Stimulated activated CD4-positive, alpha-beta T cell treated with anti-CD3 and anti-CD28 coated beads, Interleukin-2, amount 100 ng/mL, for 48 hours (primary cell): ENCODE results near the gene LGALS9C.
"Not testable (repeated sequence)": the region's sequence is repeated elsewhere in the genome, so short reads cannot be mapped to it uniquely, and the experiment has no call there.

Experiments used
- DNase-seq, 2 donors: peaks; one replicate each; pipeline ENCODE4 v3.0.0-alpha.2; 2020

The LGALS9C gene

GRCh38 chr17:18478977-18479595, 2.5 kb downstream of the LGALS9C start:
- not testable (repeated sequence) for DNase-seq

DNA sequence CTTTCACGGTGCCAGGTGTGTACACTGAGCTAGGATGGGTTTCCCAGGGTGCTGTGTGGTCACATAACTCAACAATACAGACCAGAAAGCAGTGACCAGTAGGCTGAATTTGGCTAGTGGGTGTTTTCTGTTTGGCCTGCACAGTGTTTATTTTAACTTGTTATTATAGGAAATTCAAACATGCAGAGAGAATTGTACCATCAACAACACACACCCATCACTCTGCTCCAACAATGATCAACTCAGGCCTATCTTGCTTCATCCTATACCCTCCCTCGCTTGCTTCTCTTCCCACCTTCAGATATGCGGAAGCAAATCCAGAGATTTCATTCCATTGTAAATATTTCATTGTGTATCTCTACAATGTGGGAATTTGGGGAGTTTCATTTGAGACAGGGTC, 5.2 kb downstream of the LGALS9C start:
- DNase-seq, result not testable (repeated sequence)

DNA sequence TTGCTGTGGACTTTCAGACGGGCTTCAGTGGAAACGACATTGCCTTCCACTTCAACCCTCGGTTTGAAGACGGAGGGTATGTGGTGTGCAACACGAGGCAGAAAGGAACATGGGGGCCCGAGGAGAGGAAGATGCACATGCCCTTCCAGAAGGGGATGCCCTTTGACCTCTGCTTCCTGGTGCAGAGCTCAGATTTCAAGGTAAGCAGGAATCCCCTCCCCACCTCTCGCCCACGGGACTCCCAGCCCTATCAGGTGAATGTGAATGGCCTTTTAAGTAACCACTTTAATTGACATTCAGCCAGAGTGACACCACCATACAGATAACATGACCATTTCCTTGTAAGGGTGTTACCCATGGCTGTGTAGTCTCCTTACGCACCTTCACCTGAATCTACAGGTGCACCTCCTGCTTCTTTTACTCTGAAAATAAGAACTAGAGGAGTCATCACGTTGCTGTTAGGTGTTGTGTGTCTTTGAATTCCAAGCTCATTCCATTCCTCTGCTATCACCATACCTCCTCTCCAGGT, 9.4 kb downstream of the LGALS9C start:
- not testable (repeated sequence) for DNase-seq

DNA sequence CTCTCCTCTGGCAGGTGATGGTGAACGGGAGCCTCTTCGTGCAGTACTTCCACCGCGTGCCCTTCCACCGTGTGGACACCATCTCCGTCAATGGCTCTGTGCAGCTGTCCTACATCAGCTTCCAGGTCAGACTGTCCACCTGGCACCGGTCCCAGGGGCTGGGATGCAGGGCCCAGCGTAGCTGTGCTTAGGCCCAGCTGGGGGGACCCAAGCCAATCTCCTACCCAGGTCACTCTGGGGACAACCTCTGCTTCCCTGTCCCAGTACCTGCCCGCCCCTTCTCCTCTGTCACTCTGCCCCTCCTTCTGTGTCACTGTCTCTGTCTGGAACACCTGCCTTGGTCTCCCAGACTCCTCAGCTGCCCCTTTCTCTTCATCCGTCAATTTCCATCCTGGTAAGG, 11.0 kb downstream of the LGALS9C start:
- not testable (repeated sequence) for DNase-seq

DNA sequence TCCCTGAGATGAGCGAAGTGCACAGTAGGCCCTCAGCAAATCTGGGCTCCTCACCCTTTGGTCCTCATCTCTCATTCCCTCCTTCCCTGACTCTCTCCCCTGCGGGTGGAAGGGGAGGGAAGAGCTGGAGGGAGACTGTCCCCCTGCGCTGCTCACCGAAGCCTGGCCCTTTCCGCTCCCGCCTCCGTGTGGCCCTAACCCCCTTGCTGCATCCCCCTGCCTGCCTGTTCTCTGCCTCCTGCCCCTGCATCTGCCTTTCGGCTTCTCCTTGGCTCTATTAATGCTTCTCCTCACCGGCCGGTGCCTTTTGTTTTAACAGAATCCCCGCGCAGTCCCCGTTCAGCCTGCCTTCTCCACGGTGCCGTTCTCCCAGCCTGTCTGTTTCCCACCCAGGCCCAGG, 12.0 kb downstream of the LGALS9C start:
- DNase-seq, result not testable (repeated sequence)

DNA sequence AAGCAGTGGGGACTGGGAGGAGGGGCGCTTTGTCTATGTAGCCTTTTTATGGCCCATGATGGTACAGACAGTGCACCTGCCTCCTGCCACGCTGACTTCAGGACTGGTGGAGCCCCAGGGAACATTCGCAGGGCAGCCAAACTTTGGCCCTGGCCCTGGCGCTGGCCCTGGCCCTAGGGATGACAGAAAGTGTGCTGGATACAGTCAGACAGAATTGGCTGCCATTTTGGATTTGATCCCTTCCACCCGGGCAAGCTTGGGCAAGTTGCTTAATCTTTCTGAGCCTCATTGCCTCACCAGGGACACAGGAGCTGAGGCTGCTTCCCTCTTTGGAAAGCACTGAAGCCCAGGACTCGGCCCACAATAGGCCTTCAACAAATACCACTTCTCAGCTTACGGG, 13.4 kb downstream of the LGALS9C start:
- DNase-seq, result not testable (repeated sequence)

GRCh38 chr17:18492712-18493480, 16.3 kb downstream of the LGALS9C start:
- DNase-seq, result peak; percentile 2 to 4

DNA sequence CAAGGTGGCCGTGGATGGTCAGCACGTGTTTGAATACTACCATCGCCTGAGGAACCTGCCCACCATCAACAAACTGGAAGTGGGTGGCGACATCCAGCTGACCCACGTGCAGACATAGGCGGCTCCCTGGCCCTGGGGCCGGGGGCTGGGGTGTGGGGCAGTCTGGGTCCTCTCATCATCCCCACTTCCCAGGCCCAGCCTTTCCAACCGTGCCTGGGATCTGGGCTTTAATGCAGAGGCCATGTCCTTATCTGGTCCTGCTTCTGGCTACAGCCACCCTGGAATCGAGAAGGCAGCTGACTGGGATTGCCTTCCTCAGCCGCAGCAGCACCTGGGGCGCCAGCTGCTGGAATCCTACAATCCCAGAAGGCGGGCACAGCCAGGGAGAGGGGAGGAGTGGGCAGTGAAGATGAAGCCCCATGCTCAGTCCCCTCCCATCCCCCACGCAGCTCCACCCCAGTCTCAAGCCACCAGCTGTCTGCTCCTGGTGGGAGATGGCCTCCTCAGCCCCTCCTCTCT, 17.7 kb downstream of the LGALS9C start:
- DNase-seq, result not testable (repeated sequence)

GRCh38 chr17:18497044-18497443, 20.5 kb downstream of the LGALS9C start:
- not testable (repeated sequence) for DNase-seq

DNA sequence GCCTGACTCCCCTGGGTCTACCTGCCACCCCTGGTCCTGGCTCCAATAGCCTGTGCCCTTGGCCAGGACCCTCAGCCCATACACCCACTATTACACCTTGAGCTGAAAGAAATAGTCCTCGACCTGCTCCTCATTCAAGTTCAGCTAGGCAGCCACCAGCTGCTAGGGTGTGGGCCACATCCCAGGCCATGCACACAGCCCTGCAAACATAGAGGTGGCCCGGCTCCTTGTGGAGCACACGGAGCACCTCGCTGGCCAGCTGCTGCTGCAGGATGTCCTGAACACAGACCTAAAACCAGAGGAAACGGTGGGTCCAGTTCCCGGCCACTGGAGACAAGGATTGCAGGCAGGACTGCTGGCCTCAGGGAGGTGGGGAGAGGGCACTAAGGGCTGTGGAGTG, 22.5 kb downstream of the LGALS9C start:
- DNase-seq, result not testable (repeated sequence)

- DNase-seq, result not testable (repeated sequence)
These were observed 23.2 kb downstream of the LGALS9C start for GRCh38 chr17:18499756-18500155.

DNA sequence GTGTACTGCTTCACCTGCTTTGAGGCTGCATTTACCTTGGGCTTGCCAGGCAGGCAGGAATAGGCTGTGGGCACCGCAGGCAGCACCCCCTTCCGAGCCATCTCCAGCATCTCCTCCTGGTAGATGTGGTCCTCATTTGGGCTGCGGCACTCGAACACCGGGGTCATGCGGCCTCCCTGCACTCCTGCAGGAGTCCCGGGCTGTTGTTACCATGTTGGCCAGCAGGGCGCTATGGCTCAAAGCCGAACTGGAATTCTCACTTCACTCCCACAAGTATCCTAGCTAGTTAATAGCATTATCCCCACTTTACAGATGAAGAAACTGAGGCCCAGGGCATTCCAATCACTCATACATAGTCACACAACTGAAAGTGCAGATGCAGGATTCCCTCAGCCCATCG, 23.7 kb downstream of the LGALS9C start:
- DNase-seq, result not testable (repeated sequence)

- DNase-seq, result not testable (repeated sequence)
These were observed 24.2 kb downstream of the LGALS9C start for GRCh38 chr17:18500816-18501215.

- DNase-seq, result not testable (repeated sequence)
These were observed 26.6 kb downstream of the LGALS9C start for GRCh38 chr17:18503221-18503620.

- DNase-seq, result not testable (repeated sequence)
These were observed 31.1 kb downstream of the LGALS9C start for GRCh38 chr17:18507729-18508128.

DNA sequence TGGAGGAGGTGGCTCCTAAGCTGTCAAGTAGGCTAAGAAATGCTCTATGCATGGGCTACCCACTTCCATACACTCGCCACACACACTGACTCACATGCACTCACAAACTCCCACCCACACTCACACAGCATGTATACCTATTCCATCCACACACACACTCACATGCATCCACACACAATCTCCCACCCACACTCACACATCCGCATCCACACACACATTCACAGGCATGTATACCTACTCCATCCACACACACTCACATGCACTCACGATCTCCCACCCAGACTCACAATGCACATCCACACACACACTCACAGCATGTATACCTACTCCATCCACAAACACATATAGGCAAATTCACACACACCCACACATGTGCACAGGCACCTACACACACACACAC, 32.1 kb downstream of the LGALS9C start:
- DNase-seq, result not testable (repeated sequence)

- not testable (repeated sequence) for DNase-seq
These were observed 44.5 kb downstream of the LGALS9C start for GRCh38 chr17:18521100-18521499.

DNA sequence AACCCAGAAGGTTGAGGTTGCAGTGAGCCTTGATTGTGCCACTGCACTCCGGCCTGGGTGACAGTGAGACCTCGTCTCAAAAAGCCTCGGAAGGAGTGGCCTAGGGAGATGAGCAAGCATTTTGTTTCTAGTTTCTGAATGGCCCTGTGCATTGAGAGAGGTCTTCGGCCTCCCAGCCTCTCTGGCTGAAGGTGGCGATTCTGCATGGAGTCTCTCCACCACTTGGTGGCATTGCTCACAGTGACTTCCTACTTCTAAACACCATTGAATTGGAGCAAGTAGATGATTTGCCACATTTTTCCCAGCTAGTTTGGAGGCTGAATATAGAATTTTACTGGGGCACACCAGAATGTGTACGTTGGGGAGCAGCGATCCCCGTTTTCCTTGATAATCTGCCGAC, 48.4 kb downstream of the LGALS9C start:
- not testable (repeated sequence) for DNase-seq

- DNase-seq, result not testable (repeated sequence)
These were observed 49.7 kb downstream of the LGALS9C start for GRCh38 chr17:18526168-18526800.

DNA sequence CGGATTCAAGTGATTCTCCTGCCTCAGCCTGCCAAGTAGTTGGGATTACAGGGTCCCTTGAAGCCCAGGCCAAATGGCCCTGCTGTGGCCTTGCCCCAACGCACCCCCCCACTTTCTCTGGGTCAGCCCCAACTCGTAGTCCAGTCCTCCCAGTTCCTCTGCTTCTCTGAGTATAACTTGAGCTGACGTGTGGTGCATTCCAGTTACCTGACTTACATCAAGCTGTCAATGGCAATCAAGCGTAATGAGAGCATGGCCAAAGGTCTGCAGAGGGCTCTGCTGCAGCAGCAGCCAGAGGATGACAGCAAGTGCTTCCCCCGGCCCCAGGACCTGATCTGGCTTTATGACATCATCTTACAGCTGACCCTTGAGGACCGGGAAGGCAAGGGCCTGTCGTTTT, 50.8 kb downstream of the LGALS9C start:
- not testable (repeated sequence) for DNase-seq

- DNase-seq, result not testable (repeated sequence)
These were observed 51.8 kb downstream of the LGALS9C start for GRCh38 chr17:18528435-18528834.

DNA sequence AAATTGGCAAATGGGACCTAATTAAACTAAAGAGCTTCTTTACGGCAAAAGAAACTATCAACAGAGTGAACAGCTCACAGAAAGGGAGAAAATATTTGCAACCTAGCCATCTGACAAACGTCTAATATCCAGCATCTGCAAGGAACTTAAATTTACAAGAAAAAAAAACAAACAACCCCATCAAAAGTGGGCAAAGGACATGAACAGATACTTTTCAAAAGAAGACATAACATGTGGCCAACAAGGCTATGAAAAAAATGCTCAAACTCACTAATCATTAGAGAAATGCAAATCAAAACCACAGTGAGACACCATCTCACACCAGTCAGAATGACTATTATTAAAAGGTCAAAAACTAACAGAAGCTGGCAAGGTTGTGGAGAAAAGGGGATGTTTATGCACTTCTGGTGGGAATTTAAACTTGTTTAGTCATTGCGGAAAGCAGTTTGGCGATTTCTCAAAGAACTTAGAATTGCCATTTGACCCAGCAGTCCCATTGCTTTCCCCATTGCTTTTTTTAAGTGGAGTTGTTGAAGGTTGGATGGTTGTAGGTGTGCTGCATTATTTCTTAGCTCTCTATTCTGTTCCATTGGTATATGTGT, 52.4 kb downstream of the LGALS9C start:
- DNase-seq, result not testable (repeated sequence)

- DNase-seq, result not testable (repeated sequence)
These were observed 53.8 kb downstream of the LGALS9C start for GRCh38 chr17:18530405-18530804.
